ENCODE results near the gene SH3GL2.

SH3GL2 gene

GRCh38 chr9:17578911-17579793, at the start of gene SH3GL2:
Gene SH3GL2 (plus strand): TSS chr9:17579066.
- DNase-seq, result no peak

- no peak for DNase-seq
Observed at GRCh38 chr9:17531642-17532254, 47.1 kb upstream of the SH3GL2 start.

- DNase-seq, result no peak
Observed at GRCh38 chr9:17532461-17532860, 46.4 kb upstream of the SH3GL2 start.

GRCh38 chr9:17535176-17535575, 43.7 kb upstream of the SH3GL2 start:
- no peak for DNase-seq

GRCh38 chr9:17536027-17536426, 42.8 kb upstream of the SH3GL2 start:
- DNase-seq, result no peak

- no peak for DNase-seq
Observed at GRCh38 chr9:17551023-17551422, 27.8 kb upstream of the SH3GL2 start.

GRCh38 chr9:17555362-17556054, 23.4 kb upstream of the SH3GL2 start:
- no peak for DNase-seq

GRCh38 chr9:17556255-17556654, 22.6 kb upstream of the SH3GL2 start:
- no peak for DNase-seq

GRCh38 chr9:17556935-17557334, 21.9 kb upstream of the SH3GL2 start:
- DNase-seq, result no peak

- DNase-seq, result no peak
Observed at GRCh38 chr9:17571825-17572224, 7.0 kb upstream of the SH3GL2 start.

- DNase-seq, result no peak
Observed at GRCh38 chr9:17574342-17574741, 4.5 kb upstream of the SH3GL2 start.

- no peak for DNase-seq
Observed at GRCh38 chr9:17578577-17578910, 322 bp upstream of the SH3GL2 start.

GRCh38 chr9:17580119-17580518, 1.3 kb downstream of the SH3GL2 start:
- no peak for DNase-seq

GRCh38 chr9:17587113-17587512, 8.2 kb downstream of the SH3GL2 start:
- DNase-seq, result no peak

GRCh38 chr9:17588395-17588794, 9.5 kb downstream of the SH3GL2 start:
- no peak for DNase-seq

- DNase-seq, result no peak
Observed at GRCh38 chr9:17588941-17589340, 10.1 kb downstream of the SH3GL2 start.

GRCh38 chr9:17589771-17590170, 10.9 kb downstream of the SH3GL2 start:
- DNase-seq, result no peak

- no peak for DNase-seq
Observed at GRCh38 chr9:17594961-17595360, 16.1 kb downstream of the SH3GL2 start.

- DNase-seq, result no peak
Observed at GRCh38 chr9:17597977-17598376, 19.1 kb downstream of the SH3GL2 start.

- DNase-seq, result no peak
Observed at GRCh38 chr9:17600962-17601593, 22.2 kb downstream of the SH3GL2 start.

GRCh38 chr9:17604556-17604955, 25.7 kb downstream of the SH3GL2 start:
- no peak for DNase-seq

GRCh38 chr9:17609312-17610005, 30.6 kb downstream of the SH3GL2 start:
- no peak for DNase-seq

GRCh38 chr9:17611342-17611741, 32.5 kb downstream of the SH3GL2 start:
- no peak for DNase-seq

Measured in stimulated activated naive CD4-positive, alpha-beta T cell (primary cell).